Thoracic aorta (tissue), 2 donors: Measurements from ENCODE around the gene ENTPD8. TPM values are rescaled to one million over a fixed set of nuclear protein-coding genes. Genes with fewer than 3 reads are reported as not detected.
"Not testable (repeated sequence)": the region's sequence is repeated elsewhere in the genome, so short reads cannot be mapped to it uniquely, and the experiment has no call there.

Experiments used
- ATAC-seq: fragments of 150-250 bp; one replicate; pipeline ENCODE4 v1.8.0; 2017; ENCODE audit warnings: low read depth; ENCODE audit not compliant: insufficient number of reproducible peaks, low FRiP score
- DNase-seq: peaks from one replicate; pipeline ENCODE4 v3.0.0-alpha.2; 2020; ENCODE audit warnings: low spot score
- H3K27ac ChIP-seq, 2 donors: fragments of 200-600 bp; sonication (generic); 1 replicate in 1 of 2; 2 replicates in 1 of 2; pipeline ENCODE4 v1.5.1; 2016; ENCODE audit warnings: mild to moderate bottlenecking in 2 of 2, moderate library complexity in 2 of 2
- H3K27me3 ChIP-seq: fragments of 200-600 bp; sonication (generic); replicated peaks from 2 replicates; pipeline ENCODE4 v1.6.0; 2016; ENCODE audit warnings: mild to moderate bottlenecking; ENCODE audit not compliant: insufficient read depth
- H3K36me3 ChIP-seq: fragments of 200-600 bp; sonication (generic); one replicate; pipeline ENCODE4 v1.5.1; 2016
- H3K4me1 ChIP-seq, 2 donors: fragments of 200-600 bp; sonication (generic); 1 replicate in 1 of 2; 2 replicates in 1 of 2; pipeline versions ENCODE4 v1.5.1 to v1.6.0; 2016; ENCODE audit warnings: low read depth in 2 of 2, mild to moderate bottlenecking in 1 of 2; ENCODE audit not compliant: control insufficient read depth in 1 of 2
- H3K4me3 ChIP-seq: fragments of 200-600 bp; sonication (generic); 2 replicates; pipeline ENCODE4 v1.5.1; 2016; ENCODE audit warnings: mild to moderate bottlenecking
- H3K9me3 ChIP-seq: fragments of 200-600 bp; sonication (generic); 2 replicates; pipeline ENCODE4 v1.5.1; 2016
- total RNA-seq, 2 donors: library from RNA; depleted of rRNA; stranded (reverse); fragments of >200 nt; gene quantifications; one replicate each; pipeline versions ENCODE4 v1.1.0 to v1.2.3, GENCODE V29; 2016
- TF ChIP-seq, protein P1 (sequence below): fragments of 200-600 bp; sonication (generic); IDR thresholded peaks from one replicate; pipeline ENCODE4 v1.5.1; 2019; ENCODE audit warnings: antibody characterized with exemption

The ENTPD8 gene
- total RNA-seq, 2 donors from 2014 or later, result not detected

DNA sequence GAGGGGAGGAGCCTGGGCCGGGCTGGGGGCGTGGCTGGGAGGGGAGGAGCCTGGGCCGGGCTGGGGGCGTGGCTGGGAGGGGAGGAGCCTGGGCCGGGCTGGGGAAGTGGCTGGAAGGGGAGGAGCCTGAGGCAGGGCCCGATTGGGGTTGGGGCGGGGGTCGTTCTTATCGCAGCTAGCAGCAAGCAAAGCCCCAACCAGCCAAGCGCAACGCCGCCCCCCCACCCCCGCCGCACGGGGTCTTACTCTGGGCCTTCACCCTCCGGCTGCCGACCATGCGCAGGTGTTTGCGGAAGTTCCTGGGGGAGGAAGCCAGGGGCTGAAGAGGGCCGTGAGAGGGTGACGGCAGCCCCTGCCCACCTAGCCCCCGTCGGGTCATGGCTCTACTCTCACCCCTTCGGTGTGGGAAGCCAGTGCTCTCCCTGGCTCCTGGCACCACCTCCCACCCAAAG lies 13.0 kb upstream of the ENTPD8 start:
- Histone ChIP-seq H3K27ac (peak overlapping the region in 1 of 2 donors; percentile 99), H3K36me3 (peaks cover 16% of the 10 kb centered on the region), H3K4me3 (peak overlapping the region; percentile 62)

DNA sequence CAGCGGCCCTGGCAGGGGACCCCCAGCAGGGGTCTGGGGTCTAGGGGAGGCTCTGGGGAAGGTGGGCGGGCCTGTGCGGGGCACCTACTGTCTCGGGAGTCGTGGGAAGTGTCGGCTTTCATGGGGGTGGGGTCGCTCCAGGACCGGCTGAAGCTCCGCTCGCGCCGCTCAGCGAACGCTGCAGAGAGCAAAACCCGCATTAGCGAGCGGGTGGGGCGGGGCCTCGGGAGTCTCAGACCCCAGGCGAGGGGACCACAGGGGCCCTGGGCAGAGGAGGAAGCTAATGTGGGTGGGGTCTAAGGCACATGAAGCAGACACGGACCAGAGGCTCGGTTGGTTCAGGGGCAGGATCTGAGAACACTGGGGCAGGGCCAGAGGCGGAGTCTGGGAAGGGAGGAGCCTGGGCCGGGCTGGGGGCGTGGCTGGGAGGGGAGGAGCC lies 12.5 kb upstream of the ENTPD8 start:
- no peak overlapping the region for H3K27ac ChIP-seq
- H3K36me3 ChIP-seq, result peaks cover 19% of the 10 kb centered on the region
- TF ChIP-seq, protein P1, sequence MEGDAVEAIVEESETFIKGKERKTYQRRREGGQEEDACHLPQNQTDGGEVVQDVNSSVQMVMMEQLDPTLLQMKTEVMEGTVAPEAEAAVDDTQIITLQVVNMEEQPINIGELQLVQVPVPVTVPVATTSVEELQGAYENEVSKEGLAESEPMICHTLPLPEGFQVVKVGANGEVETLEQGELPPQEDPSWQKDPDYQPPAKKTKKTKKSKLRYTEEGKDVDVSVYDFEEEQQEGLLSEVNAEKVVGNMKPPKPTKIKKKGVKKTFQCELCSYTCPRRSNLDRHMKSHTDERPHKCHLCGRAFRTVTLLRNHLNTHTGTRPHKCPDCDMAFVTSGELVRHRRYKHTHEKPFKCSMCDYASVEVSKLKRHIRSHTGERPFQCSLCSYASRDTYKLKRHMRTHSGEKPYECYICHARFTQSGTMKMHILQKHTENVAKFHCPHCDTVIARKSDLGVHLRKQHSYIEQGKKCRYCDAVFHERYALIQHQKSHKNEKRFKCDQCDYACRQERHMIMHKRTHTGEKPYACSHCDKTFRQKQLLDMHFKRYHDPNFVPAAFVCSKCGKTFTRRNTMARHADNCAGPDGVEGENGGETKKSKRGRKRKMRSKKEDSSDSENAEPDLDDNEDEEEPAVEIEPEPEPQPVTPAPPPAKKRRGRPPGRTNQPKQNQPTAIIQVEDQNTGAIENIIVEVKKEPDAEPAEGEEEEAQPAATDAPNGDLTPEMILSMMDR, result no peak
- ATAC-seq, result no peak
- H3K4me3 ChIP-seq, result peak overlapping the region; percentile 60
- H3K4me1 ChIP-seq, result peaks cover 25 to 46% of the 10 kb centered on the region in 2 donors
- no peaks in the 10 kb centered on the region for H3K9me3 ChIP-seq
- DNase-seq, result no peak
- H3K27me3 ChIP-seq, result no peaks in the 10 kb centered on the region

More for the DNA sequence above, 13.0 kb upstream of the ENTPD8 start:
- no peaks in the 10 kb centered on the region for H3K27me3 ChIP-seq
- no peak for ATAC-seq
- peaks cover 25 to 46% of the 10 kb centered on the region in 2 donors for H3K4me1 ChIP-seq
- TF ChIP-seq, protein P1, result no peak
- no peak for DNase-seq
- H3K9me3 ChIP-seq, result no peaks in the 10 kb centered on the region

DNA sequence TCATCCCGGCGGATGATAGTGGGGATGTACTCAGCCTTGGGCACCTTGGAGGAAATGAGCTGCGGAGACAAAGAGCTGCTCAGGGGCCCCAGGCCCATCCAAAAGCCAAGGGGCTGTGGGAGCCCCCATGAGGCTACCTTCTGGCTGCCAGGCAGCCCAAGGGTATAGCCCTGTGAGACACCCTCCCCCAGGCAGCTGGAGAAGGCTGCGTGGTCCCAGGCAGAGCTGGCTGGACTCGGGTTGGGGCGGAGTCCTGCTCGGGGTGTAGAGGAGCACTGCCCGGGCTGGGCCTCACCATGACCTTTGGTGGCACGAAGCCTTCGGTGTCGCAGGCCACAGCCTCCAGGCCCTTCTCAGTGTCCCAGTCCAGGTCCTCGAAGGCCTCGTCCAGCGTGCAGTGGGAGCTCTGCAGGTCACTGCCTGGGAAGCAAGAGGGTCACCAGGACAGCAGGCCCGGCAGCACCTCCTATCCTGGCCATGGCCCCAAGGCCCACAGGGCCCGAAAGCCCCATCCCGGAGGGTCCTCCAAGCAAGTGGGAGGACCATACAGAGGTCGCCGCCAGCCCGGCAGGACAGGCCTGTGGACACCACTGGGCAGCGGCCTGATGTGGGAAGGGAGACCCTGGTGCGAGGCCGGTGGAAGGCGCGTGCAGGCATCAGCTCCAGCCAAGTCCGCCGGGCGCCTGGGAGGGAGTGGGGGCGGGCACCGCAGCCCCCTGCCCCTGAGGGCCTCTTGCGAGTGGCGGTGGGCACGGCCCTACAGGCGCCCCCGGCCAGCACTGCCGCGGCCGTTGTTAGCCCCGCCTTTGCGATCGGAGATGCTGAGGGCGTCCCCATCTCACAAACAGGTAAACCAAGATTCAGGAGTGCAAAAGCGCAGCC lies 11.8 kb upstream of the ENTPD8 start:
- peaks cover 19% of the 10 kb centered on the region for H3K36me3 ChIP-seq
- H3K27ac ChIP-seq, result no peak overlapping the region

DNA sequence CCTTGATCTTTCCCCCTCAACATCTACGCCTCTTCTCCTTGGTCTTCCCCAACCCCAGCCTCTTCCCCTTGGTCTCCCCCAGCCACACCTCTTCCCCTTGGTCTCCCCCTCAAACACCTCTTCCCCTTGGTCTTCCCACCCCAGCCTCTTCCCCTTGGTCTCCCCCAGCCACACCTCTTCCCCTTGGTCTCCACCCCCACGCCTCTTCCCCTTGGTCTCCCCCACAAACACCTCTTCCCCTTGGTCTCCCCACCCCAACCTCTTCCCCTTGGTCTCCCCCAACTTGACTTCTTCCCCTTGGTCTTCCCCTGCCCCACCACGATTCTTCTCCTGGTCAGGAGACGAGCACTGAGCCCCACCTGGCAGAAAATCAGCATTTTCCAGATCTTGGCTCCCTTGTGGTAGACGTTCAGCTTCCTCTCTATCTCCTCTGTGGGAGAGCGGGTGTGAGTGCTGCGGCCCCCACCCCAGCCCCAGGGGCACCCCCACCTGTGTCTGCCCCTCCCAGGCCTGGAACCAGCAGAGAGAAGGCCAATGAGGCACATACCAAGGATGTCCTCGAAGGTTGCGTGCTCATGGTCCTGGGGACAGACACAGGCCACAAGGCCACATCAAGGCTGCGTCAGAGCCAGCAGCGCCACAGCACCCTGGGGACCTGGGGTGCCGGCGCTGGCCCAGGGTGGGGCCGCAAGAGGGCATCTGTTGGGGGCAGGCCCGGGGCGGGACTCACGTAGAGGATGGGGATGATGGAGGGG lies 11.0 kb upstream of the ENTPD8 start:
- Histone ChIP-seq H3K9me3 (no peaks in the 10 kb centered on the region), H3K4me3 (no peak overlapping the region), H3K27me3 (no peaks in the 10 kb centered on the region), H3K27ac (no peak overlapping the region), H3K36me3 (peaks cover 19% of the 10 kb centered on the region), H3K4me1 (peaks cover 22 to 43% of the 10 kb centered on the region in 2 donors)
- ATAC-seq, result no peak
- DNase-seq, result no peak
- TF ChIP-seq, protein P1, result no peak

More for the DNA sequence above, 11.8 kb upstream of the ENTPD8 start:
- DNase-seq (no peak), ATAC-seq (no peak)
- Histone ChIP-seq H3K4me1 (peaks cover 25 to 46% of the 10 kb centered on the region in 2 donors), H3K9me3 (no peaks in the 10 kb centered on the region), H3K27me3 (no peaks in the 10 kb centered on the region), H3K4me3 (peak overlapping the region; percentile 60)
- TF ChIP-seq, protein P1, result no peak

DNA sequence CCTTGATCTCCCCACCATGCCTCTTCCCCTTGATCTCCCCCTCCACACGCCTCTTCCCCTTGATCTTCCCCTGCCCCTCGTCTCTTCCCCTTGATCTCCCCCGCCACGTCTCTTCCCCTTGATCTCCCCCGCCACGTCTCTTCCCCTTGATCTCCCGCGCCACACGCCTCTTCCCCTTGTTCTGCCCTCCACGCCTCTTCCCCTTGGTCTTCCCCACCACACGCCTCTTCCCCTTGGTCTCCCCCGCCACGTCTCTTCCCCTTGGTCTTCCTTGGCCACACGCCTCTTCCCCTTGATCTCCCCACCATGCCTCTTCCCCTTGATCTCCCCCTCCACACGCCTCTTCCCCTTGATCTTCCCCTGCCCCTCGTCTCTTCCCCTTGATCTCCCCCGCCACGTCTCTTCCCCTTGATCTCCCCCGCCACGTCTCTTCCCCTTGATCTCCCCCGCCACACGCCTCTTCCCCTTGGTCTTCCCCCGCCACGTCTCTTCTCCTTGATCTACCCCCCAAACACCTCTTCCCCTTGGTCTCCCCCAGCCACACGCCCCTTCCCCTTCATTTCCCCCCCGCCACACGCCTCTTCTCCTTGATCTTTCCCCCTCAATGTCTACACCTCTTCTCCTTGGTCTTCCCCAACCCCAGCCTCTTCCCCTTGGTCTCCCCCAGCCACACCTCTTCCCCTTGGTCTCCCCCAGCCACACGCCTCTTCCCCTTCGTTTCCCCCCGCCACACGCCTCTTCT lies 10.3 kb upstream of the ENTPD8 start:
- H3K4me1 ChIP-seq, result peaks cover 22 to 36% of the 10 kb centered on the region in 2 donors
- H3K27me3 ChIP-seq, H3K9me3 ChIP-seq, H3K27ac ChIP-seq, ATAC-seq, DNase-seq, H3K4me3 ChIP-seq: not testable (repeated sequence)
- H3K36me3 ChIP-seq, result peaks cover 19% of the 10 kb centered on the region

DNA sequence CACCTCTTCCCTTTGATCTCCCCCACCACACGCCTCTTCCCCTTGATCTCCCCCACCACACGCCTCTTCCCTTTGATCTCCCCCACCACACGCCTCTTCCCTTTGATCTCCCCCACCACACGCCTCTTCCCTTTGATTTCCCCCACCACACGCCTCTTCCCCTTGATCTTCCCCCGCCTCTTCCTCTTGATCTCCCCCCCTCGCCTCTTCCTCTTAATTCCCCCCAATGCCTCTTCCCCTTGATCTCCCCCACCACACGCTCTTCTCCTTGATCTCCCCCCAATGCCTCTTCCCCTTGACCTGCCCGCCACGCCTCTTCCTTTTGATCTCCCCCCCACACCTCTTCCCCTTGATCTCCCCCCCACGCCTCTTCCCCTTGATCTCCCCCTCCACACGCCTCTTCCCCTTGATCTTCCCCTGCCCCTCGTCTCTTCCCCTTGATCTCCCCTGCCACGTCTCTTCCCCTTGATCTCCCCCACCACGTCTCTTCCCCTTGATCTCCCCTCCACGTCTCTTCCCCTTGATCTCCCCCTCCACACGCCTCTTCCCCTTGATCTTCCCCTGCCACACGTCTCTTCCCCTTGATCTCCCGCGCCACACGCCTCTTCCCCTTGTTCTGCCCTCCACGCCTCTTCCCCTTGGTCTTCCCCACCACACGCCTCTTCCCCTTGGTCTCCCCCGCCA lies 9.5 kb upstream of the ENTPD8 start:
- H3K9me3 ChIP-seq, H3K4me3 ChIP-seq, H3K27ac ChIP-seq, DNase-seq, H3K27me3 ChIP-seq, ATAC-seq: not testable (repeated sequence)
- Histone ChIP-seq H3K36me3 (peaks cover 19% of the 10 kb centered on the region), H3K4me1 (peaks cover 14 to 28% of the 10 kb centered on the region in 2 donors)
